Loucy (cell line): ENCODE data around the gene WDR19.

Experiments
- H2AFZ ChIP-seq: fragments of 200-600 bp; sonication (generic); 2 replicates; pipeline ENCODE4 v1.6.0; 2016; ENCODE audit warnings: antibody characterized with exemption, mild to moderate bottlenecking, low read length, moderate library complexity
- H3F3A ChIP-seq: fragments of 200-600 bp; 2 replicates; pipeline ENCODE4 v1.6.0; 2016; ENCODE audit warnings: antibody characterized with exemption, low read depth, mild to moderate bottlenecking
- H3K27me3 ChIP-seq: fragments of 200-600 bp; sonication (generic); 2 replicates; pipeline ENCODE4 v1.6.1; 2014; ENCODE audit warnings: low read length, mild to moderate bottlenecking; ENCODE audit not compliant: insufficient read depth, poor library complexity, severe bottlenecking
- H3K36me3 ChIP-seq: fragments of 200-600 bp; sonication (generic); 2 replicates; pipeline ENCODE4 v1.6.1; 2016; ENCODE audit warnings: low read length; ENCODE audit not compliant: insufficient read depth
- H3K4me1 ChIP-seq: fragments of 200-600 bp; sonication (generic); 2 replicates; pipeline ENCODE4 v1.5.1; 2014; ENCODE audit warnings: low read length, mild to moderate bottlenecking; ENCODE audit not compliant: insufficient read depth, poor library complexity, severe bottlenecking
- H3K4me2 ChIP-seq: fragments of 200-600 bp; sonication (generic); 2 replicates; pipeline ENCODE4 v1.6.0; 2014; ENCODE audit warnings: antibody characterized with exemption, low read length, low read depth, mild to moderate bottlenecking; ENCODE audit not compliant: poor library complexity, severe bottlenecking
- H3K4me3 ChIP-seq: fragments of 200-600 bp; sonication (generic); 2 replicates; pipeline ENCODE4 v1.5.1; 2014; ENCODE audit warnings: low read length, mild to moderate bottlenecking, mixed read lengths; ENCODE audit not compliant: poor library complexity, severe bottlenecking
- H3K79me2 ChIP-seq: fragments of 200-600 bp; sonication (generic); 2 replicates; pipeline ENCODE4 v1.6.1; 2014; ENCODE audit warnings: low read length; ENCODE audit not compliant: insufficient read depth
- H3K9ac ChIP-seq: fragments of 200-600 bp; sonication (generic); 2 replicates; pipeline ENCODE4 v1.6.0; 2014; ENCODE audit warnings: mild to moderate bottlenecking, low read depth, low read length, moderate library complexity; ENCODE audit not compliant: poor library complexity, severe bottlenecking
- H3K9me2 ChIP-seq: fragments of 200-600 bp; sonication (generic); replicated peaks from 2 replicates; pipeline ENCODE4 v1.6.1; 2016; ENCODE audit warnings: low read depth, low read length, mixed read lengths
- H3K9me3 ChIP-seq: fragments of 200-600 bp; sonication (generic); 2 replicates; pipeline ENCODE4 v1.6.1; 2014; ENCODE audit warnings: mild to moderate bottlenecking, antibody characterized with exemption, low read length, low read depth; ENCODE audit not compliant: insufficient read depth
- H4K20me1 ChIP-seq: fragments of 200-600 bp; sonication (generic); 2 replicates; pipeline ENCODE4 v1.6.0; 2014; ENCODE audit warnings: antibody characterized with exemption, low read length, mild to moderate bottlenecking; ENCODE audit not compliant: insufficient read depth, poor library complexity, severe bottlenecking
- CTCF ChIP-seq: fragments of 200-600 bp; sonication (generic); conservative IDR thresholded peaks from 2 replicates; pipeline ENCODE4 v1.5.1; 2014; ENCODE audit warnings: mild to moderate bottlenecking, antibody characterized with exemption, low read length
- EZH2phosphoT487 ChIP-seq: fragments of 200-600 bp; IDR thresholded peaks from 2 replicates; pipeline ENCODE4 v1.6.1; 2018; ENCODE audit warnings: antibody characterized with exemption, mild to moderate bottlenecking, moderate library complexity, borderline replicate concordance

The WDR19 gene

GRCh38 chr4:39302901-39303300, 120.6 kb downstream of the WDR19 start:
- H3K79me2 ChIP-seq, result no peaks in the 10 kb centered on the region
- H2AFZ ChIP-seq, result no peak overlapping the region
- H3K27me3 ChIP-seq, result no peaks in the 10 kb centered on the region
- H3K9me2 ChIP-seq, result no peaks in the 10 kb centered on the region
- H3K36me3 ChIP-seq, result peaks cover 73% of the 10 kb centered on the region
- TF ChIP-seq EZH2phosphoT487 (no peak), CTCF (no peak)
- H4K20me1 ChIP-seq, result no peaks in the 10 kb centered on the region
- H3K4me1 ChIP-seq, result peaks cover 7% of the 10 kb centered on the region
- H3F3A ChIP-seq, result no peaks in the 10 kb centered on the region
- no peak overlapping the region for H3K9ac ChIP-seq
- H3K4me3 ChIP-seq, result no peak overlapping the region
- no peaks in the 10 kb centered on the region; the same call in 1 of the 2 replicates for H3K9me3 ChIP-seq
- no peak overlapping the region for H3K4me2 ChIP-seq

GRCh38 chr4:39303871-39304270, 121.5 kb downstream of the WDR19 start:
- Histone ChIP-seq H3K36me3 (peaks cover 75% of the 10 kb centered on the region), H2AFZ (no peak overlapping the region)
- TF ChIP-seq CTCF (no peak), EZH2phosphoT487 (no peak)

GRCh38 chr4:39304651-39305050, 122.3 kb downstream of the WDR19 start:
- Histone ChIP-seq H3K4me3 (no peak overlapping the region), H4K20me1 (no peaks in the 10 kb centered on the region), H3K4me1 (peaks cover 7% of the 10 kb centered on the region), H3K27me3 (no peaks in the 10 kb centered on the region), H3F3A (no peaks in the 10 kb centered on the region), H3K36me3 (peaks cover 82% of the 10 kb centered on the region), H3K9ac (no peak overlapping the region), H3K9me3 (no peaks in the 10 kb centered on the region), H3K79me2 (no peaks in the 10 kb centered on the region), H3K4me2 (no peak overlapping the region), H3K9me2 (no peaks in the 10 kb centered on the region), H2AFZ (no peak overlapping the region)
- TF ChIP-seq EZH2phosphoT487, result no peak
- TF ChIP-seq CTCF, result no peak

More at GRCh38 chr4:39303871-39304270, 121.5 kb downstream of the WDR19 start:
- no peaks in the 10 kb centered on the region for H3K9me2 ChIP-seq
- no peaks in the 10 kb centered on the region for H3K27me3 ChIP-seq
- no peaks in the 10 kb centered on the region for H3K9me3 ChIP-seq
- H3K4me1 ChIP-seq, result peaks cover 7% of the 10 kb centered on the region
- H3K9ac ChIP-seq, result no peak overlapping the region
- H3F3A ChIP-seq, result no peaks in the 10 kb centered on the region
- H3K79me2 ChIP-seq, result no peaks in the 10 kb centered on the region
- no peak overlapping the region for H3K4me2 ChIP-seq
- no peaks in the 10 kb centered on the region for H4K20me1 ChIP-seq
- no peak overlapping the region for H3K4me3 ChIP-seq
